ENCODE measurements around the gene KRT7.

Gene KRT7

DNA sequence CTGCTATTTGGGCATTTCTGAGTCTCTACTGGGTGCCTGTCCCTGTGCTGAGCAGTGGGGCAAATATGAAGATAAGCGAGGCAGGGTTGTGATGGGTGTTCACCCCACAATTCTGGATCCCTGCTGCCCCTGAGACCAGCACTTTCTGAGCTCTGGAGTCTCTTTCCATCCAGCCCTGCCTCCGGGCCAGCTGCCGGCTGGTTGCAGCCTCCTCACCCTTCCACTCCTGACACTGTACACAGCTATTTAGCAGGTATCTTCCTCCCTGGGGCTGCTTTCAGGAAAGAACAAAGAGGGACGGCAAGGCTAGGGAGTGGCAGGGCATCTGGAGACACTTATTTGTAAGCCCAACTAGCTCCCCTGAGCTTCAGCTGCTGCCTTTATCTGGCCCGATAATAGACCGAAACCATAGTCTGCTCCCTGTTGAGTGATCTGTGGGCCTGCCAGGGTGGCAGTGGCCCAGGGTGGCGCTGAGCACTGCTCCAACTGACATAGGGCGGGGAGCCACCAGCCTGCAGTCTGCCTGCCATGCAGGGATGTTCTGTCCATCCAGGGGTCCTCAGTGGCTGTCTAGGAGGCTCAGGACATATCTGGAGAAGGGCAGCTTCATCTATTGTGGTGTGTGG, 33.6 kb upstream of the KRT7 start:
- no peak for DNase-seq (ENCODE audit: low read depth, low spot score)

DNA sequence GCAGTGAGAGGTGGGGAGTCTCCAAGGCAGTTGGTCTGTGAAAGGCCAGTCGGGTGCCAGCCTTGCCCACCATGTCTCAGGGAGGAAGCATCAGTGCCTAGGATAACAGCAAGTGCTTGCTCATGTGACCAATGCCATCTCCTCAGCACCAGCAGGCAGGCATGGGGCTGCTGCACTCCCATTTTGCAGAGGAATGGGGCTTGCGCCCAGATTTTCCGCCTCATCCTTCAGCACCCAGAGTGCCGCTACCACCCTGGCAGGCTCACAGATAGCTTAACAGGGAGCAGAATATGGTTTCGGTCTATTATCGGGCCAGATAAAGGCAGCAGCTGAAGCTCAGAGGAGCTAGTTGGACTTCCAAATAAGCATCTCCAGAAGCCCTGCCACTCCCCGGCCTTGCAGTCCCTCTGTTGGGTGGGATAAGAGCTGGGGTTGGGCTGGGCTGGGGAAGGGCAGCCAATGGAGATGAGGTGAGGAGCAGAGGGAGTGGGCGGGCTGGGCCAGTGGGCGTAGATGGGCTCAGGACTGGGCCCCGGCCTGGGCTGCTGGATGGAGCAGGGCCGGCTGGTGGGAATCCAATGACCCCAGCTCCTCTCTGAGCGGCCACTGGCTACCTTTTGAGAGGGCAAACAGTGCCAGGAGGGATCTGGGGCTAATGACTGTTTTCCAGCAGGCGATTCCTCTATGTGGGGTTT, 32.8 kb upstream of the KRT7 start:
- DNase-seq (ENCODE audit: low read depth, low spot score), result no peak

DNA sequence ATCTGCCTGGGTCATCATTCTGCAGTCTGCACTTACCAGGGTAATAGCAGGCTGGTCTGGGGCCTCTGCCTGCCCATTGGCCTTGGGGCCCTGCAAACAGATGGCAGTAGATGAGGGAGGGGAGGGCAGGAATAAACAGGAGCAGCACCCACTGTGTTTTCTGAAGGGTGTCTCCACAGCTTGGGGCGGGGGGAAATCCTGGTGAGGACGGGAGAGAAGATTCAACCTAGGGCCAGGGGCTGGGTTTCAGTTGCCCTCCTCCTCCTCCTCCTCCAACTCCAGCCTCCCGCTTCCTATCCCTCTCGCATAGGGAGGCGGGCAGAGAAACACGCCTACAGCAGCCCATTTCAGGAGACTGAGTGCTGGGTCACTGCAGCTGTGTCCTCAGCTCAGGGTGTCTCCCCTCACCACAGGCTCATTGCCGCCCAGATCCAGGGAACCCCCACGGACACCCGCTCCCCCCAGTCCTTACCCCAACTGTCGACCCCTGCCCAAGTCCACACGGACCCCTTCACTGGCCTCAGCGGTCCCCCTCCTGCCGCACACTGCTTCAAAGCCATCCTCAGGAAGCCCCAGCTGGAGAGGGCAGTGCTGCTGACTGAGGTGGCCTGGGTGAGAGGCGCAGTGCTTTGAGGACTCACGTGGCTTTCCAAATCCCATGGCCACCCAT, 32.1 kb upstream of the KRT7 start:
- DNase-seq (ENCODE audit: low read depth, low spot score), result no peak

- no peak for DNase-seq (ENCODE audit: low read depth, low spot score)
Measured at GRCh38 chr12:52201451-52201839, 31.6 kb upstream of the KRT7 start.

GRCh38 chr12:52202361-52203078, 30.5 kb upstream of the KRT7 start:
- no peak for DNase-seq (ENCODE audit: low read depth, low spot score)

- no peak for DNase-seq (ENCODE audit: low read depth, low spot score)
Measured at GRCh38 chr12:52203079-52203921, 29.7 kb upstream of the KRT7 start.

DNA sequence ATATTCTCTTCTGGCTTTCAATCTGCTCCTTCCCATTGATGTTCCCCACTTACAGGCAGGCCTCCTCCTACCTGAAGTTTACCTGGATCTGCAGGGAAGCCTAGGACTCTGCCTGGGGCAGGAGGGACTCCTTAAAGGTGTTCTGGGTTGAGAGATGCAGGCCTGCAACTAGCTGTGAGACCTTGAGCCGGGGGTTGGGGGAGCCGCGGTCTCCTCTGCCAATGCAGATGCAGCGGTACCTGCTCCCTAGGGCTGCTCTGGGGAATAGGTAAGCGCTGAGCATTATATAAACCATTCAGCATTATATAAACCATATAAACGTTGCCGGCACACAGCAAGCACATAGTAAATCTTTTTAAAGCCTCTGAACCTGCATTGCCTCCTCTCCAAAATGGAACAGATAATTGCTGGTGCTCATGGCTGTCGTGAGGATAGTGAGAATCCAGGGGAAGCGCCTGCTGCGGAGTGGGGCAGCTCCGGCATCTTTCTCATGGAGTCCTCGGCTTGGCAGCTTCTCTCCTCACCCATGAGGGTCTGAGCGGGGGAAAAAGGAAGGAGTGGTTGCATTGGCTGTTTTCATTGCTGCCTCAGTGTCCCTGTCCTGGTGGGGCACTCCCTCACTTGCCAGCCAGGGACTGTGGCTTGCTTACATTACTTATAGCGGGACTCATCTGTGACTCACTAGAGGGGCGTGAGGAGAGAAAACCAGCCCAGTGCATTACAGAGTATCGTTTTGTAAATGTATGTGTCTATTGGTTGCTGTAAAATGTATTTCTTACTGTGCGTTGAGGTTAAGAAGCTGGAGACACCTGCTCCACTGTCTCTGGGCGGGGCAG, 28.7 kb upstream of the KRT7 start:
- DNase-seq (ENCODE audit: low read depth, low spot score), result no peak

DNA sequence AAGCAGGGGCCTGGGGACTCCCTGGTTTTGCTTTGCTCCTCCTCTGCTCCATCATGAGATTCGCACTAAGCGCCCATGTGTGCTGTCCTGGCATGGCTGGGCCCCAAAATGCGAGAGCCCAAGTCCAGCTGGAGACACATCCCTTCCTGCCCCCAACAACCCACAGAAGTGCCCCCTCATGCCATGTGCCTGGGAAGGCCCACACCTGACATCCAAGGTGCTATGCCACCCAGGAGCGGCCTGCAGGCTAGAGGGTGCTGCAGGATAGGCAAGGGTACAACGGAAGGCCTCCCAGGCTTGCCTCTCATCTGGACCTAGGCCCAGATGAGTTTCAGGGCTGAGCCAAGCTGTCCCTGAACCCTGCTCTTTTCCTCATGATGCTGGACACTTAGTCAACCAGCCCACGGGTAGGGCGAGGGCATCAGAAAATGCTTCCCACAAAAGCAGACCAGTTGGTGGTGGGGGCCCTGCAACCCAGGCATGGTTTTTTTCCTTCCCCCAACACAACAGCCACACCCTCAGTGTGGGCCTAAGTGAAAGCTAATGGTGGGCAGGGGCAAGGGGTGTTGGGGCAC, 28.0 kb upstream of the KRT7 start:
- DNase-seq (ENCODE audit: low read depth, low spot score), result no peak

- no peak for DNase-seq (ENCODE audit: low read depth, low spot score)
Measured at GRCh38 chr12:52205612-52206303, 27.3 kb upstream of the KRT7 start.

DNA sequence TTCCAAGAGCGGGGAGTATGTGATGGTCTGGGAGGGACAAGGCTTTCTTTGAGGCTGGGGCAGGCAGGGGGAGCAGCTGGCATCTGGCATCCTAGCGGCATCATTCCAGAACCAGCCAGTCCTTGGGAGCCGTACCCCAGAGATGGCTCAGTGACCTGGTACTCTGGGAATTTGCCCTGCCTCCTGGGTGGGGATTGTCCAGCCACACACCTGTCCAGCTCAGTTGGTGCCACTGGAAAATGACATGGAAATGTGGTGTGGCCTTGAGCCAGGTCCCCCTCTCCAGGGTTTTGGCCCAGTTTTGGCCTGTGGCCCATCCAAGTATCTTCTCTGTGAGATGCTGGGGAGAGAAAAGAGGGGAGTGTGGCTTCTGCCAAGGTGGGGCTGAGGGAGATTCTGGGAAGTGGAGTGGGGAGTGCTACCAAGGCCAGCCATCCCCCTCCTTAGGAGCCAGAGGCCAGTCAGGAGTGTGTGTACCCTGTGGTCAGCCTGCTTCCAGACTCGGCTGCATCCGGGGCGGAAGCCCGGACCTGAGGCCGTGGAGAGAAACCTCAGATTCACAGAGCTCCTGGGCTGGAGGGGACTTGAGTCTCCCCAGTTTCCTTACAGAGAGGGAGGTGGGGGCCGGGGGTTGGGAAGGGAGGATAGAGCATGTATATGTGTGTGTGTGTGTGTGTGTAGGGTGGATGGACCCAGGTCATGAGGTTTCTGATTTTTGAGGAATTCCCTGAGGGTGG, 26.6 kb upstream of the KRT7 start:
- DNase-seq (ENCODE audit: low read depth, low spot score), result no peak

DNA sequence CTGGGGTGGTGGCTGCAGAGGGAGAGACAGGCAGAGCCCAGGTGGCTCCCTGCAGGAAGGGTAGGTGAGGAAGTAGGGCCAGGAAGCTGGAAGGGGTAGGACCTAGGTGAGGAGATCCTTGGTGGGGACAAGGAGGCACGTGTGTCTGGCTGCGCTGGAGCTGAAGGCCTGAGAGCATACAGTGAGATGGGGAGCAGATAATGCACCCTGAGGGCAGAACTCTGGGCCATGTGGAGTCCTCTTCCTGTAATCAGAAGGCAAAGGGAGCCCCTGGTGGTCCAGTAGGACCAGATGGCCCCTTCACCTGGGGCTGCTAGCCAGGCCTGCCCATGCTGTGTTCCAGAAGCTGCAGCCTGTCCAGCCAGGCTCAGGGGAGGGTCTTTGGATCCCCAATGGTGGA, 25.9 kb upstream of the KRT7 start:
- no peak for DNase-seq (ENCODE audit: low read depth, low spot score)

DNA sequence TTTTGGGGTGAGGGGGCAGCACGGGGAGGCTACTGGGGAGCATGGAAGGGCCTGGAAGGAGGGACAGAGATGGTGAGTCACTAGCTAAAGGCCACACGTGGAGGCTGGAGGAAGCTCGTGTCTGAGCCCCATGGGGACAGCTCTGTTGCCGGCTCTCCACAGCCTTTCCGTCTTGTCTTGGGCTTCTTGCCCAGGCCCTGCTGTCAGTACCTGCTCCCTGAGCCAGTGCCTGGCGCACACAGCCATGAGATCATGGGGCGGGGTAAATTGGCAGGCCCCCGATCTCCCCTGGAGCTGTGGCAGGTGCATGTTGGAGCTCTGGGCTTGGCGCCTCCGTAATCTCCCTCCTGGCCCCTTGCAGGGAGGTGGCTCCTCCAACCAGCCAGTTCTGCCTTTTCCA, 25.1 kb upstream of the KRT7 start:
- no peak for DNase-seq (ENCODE audit: low read depth, low spot score)

GRCh38 chr12:52208424-52209165, 24.4 kb upstream of the KRT7 start:
- no peak for DNase-seq (ENCODE audit: low read depth, low spot score)

- no peak for DNase-seq (ENCODE audit: low read depth, low spot score)
Measured at GRCh38 chr12:52209321-52209720, 23.7 kb upstream of the KRT7 start.

DNA sequence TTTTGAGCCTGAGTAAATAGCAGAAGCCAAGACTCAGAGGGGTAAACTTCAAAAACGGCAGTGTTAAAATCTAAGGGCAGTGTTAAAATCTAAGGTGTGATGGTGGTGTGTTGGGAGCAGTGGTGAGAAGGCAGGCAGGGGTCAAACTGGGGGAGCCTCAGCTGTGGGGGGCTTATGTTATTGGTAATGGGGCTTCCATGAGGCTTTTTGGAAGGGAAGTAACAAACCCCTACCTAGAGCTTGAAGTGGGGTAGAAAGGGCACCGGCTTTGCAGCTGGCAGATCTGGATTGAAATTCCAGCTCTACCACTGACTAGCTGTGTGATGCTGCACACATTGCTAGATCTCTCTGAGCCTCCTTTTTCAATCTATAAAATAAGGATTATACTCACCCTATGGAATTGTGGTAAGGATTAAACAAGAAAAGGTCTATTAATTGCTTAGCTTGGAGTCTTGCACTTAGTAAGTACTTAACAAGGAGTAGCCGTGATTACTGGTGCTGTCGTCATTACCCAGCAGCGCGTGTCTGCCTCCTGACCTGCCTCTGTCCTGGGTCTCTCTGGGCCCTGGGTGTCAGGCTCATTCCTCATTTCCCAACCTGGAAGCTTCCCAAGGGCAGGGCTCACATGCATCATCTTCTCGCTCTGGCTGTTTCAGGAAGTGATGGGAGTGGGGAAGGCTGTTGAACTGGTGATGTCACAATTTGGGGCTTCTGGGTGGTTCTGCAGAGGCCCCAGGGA, 22.7 kb upstream of the KRT7 start:
- DNase-seq (ENCODE audit: low read depth, low spot score), result no peak

- DNase-seq (ENCODE audit: low read depth, low spot score), result no peak
Measured at GRCh38 chr12:52210925-52211650, 22.0 kb upstream of the KRT7 start.

All from iPS DF 19.7 (cell line).